ENCODE data around the gene EMX1. TPM values are rescaled to one million over a fixed set of nuclear protein-coding genes. Genes with fewer than 3 reads are reported as not detected.

Gene EMX1
- total RNA-seq, 1 experiment from 2014 or later, result 0.72 TPM

DNA sequence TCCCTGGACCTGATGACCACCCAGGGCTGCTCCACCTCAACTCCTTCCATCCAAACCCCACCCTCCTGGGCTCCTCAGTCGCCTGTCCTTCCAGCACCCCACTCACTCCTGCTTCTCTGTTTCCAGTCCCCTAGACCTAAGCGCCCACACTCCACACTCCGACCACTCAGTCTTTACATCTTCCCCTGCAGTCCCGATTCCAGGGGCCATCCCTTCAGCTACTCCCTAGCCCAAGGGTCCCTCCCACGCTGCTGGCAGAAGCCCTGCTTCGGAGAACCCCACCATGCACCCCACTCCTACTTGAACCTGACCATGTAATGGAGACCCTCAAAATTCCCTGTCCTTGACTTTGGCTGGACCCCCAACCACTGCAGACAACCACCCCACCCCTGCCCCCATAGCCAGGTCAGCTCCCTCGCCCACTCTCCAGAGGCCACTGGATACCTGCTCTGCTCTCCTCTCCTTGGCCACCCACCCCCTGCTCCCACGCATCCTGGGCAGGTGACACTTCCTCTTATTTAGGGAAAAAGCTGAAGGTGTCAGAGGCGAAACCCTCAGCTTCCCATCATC lies 28.2 kb downstream of the EMX1 start:
- Histone ChIP-seq H3K18ac (ENCODE audit: insufficient read length, low read depth, low read length) (no peak overlapping the region), H2BK20ac (ENCODE audit: low read depth, low read length, poor library complexity, severe bottlenecking) (no peak overlapping the region), H3T11ph (ENCODE audit: low read length) (no peak overlapping the region), H3K14ac (ENCODE audit: insufficient read depth, low read length) (no peak overlapping the region; the same call in 1 of the 2 replicates), H2BK5ac (ENCODE audit: insufficient read length, low read length) (no peak overlapping the region), H3K79me1 (ENCODE audit: insufficient read depth, low read depth, low read length, poor library complexity, severe bottlenecking) (no peaks in the 10 kb centered on the region), H3K79me2 (ENCODE audit: insufficient read depth, low read length) (no peaks in the 10 kb centered on the region), H4K91ac (ENCODE audit: insufficient read length, low read depth, low read length) (no peak overlapping the region), H2BK12ac (ENCODE audit: insufficient read length, low read depth, low read length) (no peak overlapping the region), H3K9ac (ENCODE audit: extremely low read depth, insufficient read length, low read length) (no peak overlapping the region), H3K9me3 (ENCODE audit: control insufficient read depth, low read depth, low read length) (no peaks in the 10 kb centered on the region), H2BK120ac (ENCODE audit: low read depth, low read length, poor library complexity, severe bottlenecking) (no peak overlapping the region), H3K23me2 (ENCODE audit: insufficient read length, low read depth, low read length, poor library complexity, severe bottlenecking) (peaks cover 2% of the 10 kb centered on the region), H4K20me1 (ENCODE audit: control insufficient read depth, insufficient read depth, insufficient read length) (no peaks in the 10 kb centered on the region), H4K5ac (ENCODE audit: insufficient read length, low read depth, low read length) (no peak overlapping the region), H3K27me3 (ENCODE audit: insufficient read depth, low read length) (no peaks in the 10 kb centered on the region), H3K23ac (ENCODE audit: insufficient read length, low read depth, low read length) (no peak overlapping the region), H3K4me2 (ENCODE audit: insufficient read depth, insufficient read length, low read length) (no peak overlapping the region), H2AFZ (ENCODE audit: low read length) (no peak overlapping the region), H3K56ac (ENCODE audit: insufficient read length, low read depth, low read length) (no peak overlapping the region), H3K4ac (ENCODE audit: low read depth, low read length) (no peak overlapping the region), H3K27ac (ENCODE audit: insufficient read length, low read depth, low read length) (no peak overlapping the region), H2AK5ac (ENCODE audit: insufficient read length, low read length) (no peak overlapping the region), H2BK15ac (ENCODE audit: low read depth, low read length) (no peak overlapping the region), H3K4me1 (ENCODE audit: insufficient read depth, low read length) (peaks cover under 1% of the 10 kb centered on the region; the same call in 1 of the 2 replicates), H4K8ac (replicated peaks; ENCODE audit: insufficient read length, low read depth, low read length) (no peak overlapping the region)
- H3K9me3 Mint-ChIP-seq, result no peaks in the 10 kb centered on the region
- H3K4me3 Mint-ChIP-seq, result no peak overlapping the region
- peaks cover 6 to 18% (median 14%) of the 10 kb centered on the region in 3 experiments; a peak in 6 of 7 replicates for H3K36me3 Mint-ChIP-seq (ENCODE audit: insufficient read depth in 1 of 3, low read depth in 3 of 3)
- peaks cover 22% of the 10 kb centered on the region for H3K27me3 Mint-ChIP-seq (ENCODE audit: low read depth)
- no CpG with 5 or more reads among the region's 9 CpGs for WGBS (ENCODE audit: extremely low coverage, insufficient read length, low lambda C conversion rate)
- TF ChIP-seq CTCF (conservative IDR thresholded peaks at IDR 0.05), result no peak
- peaks cover 34 to 39% of the 10 kb centered on the region in 2 experiments for H3K4me1 Mint-ChIP-seq
- no peak for DNase-seq
- H3K27ac Mint-ChIP-seq, result peak overlapping the region in 1 of 3 experiments; percentile 70; a peak in 2 of 7 replicates
